Body of pancreas (tissue), 4 donors: Measurements from ENCODE around the gene CELSR1. TPM values are rescaled to one million over a fixed set of nuclear protein-coding genes. Genes with fewer than 3 reads are reported as not detected.

Experiments used
- ATAC-seq: fragments of 150-250 bp; one replicate; pipeline ENCODE4 v1.9.1; 2016
- DNase-seq, 4 donors: peaks; one replicate each; pipeline ENCODE4 v3.0.0-alpha.2; 2019
- H3K27ac ChIP-seq, 4 donors: fragments of 200-600 bp; sonication (generic); 1 replicate in 3 of 4; 2 replicates in 1 of 4; pipeline versions ENCODE4 v1.5.1 to v1.6.1; 2016 to 2019; ENCODE audit warnings: mild to moderate bottlenecking in 1 of 4, mixed read lengths in 1 of 4, moderate library complexity in 1 of 4
- H3K27me3 ChIP-seq, 2 donors: fragments of 200-600 bp; sonication (generic); one replicate each; pipeline ENCODE4 v1.6.0; 2016; ENCODE audit warnings: mild to moderate bottlenecking in 1 of 2
- H3K36me3 ChIP-seq, 2 donors: fragments of 200-600 bp; sonication (generic); replicated peaks in 1 of 2; 2 replicates each; pipeline ENCODE4 v1.5.1; 2016; ENCODE audit warnings: low read depth in 2 of 2; ENCODE audit not compliant: insufficient read depth in 1 of 2
- H3K4me1 ChIP-seq: fragments of 200-600 bp; sonication (generic); one replicate; pipeline ENCODE4 v1.6.0; 2016
- H3K4me3 ChIP-seq, 2 donors: fragments of 200-600 bp; sonication (generic); 1 replicate in 1 of 2; 2 replicates in 1 of 2; pipeline ENCODE4 v1.5.1; 2016 to 2019
- H3K9me3 ChIP-seq, 3 donors: fragments of 200-600 bp; sonication (generic); 1 replicate in 2 of 3; 2 replicates in 1 of 3; pipeline ENCODE4 v1.5.1; 2016
- POLR2A ChIP-seq, 3 donors: fragments of 450-650 bp; IDR thresholded peaks; one replicate each; pipeline ENCODE4 v1.6.1; 2016; ENCODE audit warnings: antibody characterized with exemption in 3 of 3, mild to moderate bottlenecking in 2 of 3
- WGBS, 2 donors: methylation state at CpG; one replicate each; pipeline ENCODE4 v1.1.5; 2017; 5-methylcytosine and 5-hydroxymethylcytosine counted together
- intact Hi-C: fragments of 100-400 bp; cut with DNase I; formaldehyde crosslinking; loops from one replicate; pipeline ENCODE4 v1.15.1; 2023
- total RNA-seq, 2 donors: library from RNA; depleted of rRNA; stranded (reverse); fragments of >200 nt; gene quantifications; one replicate each; pipeline ENCODE4 v1.1.0, GENCODE V29; 2016
- TF ChIP-seq, protein P1 (sequence below), 7 experiments: fragments of 450-650 bp in 4 of 7; fragments of 200-600 bp in 3 of 7; sonication (generic) in 3 of 7; IDR thresholded peaks; one replicate each; pipeline ENCODE4 v1.5.1; 2016 to 2019; ENCODE audit warnings: antibody characterized with exemption in 7 of 7

The CELSR1 gene
- total RNA-seq, 2 donors from 2014 or later, result 0.66 to 3.6 TPM

- Histone ChIP-seq H3K9me3 (no peaks in the 10 kb centered on the region), H3K4me3 (no peak overlapping the region), H3K4me1 (no peaks in the 10 kb centered on the region), H3K27me3 (no peaks in the 10 kb centered on the region), H3K27ac (no peak overlapping the region), H3K36me3 (no peaks in the 10 kb centered on the region)
- intact Hi-C loops, result no loop called here
- DNase-seq (no peak), ATAC-seq (no peak)
- no peak for TF ChIP-seq POLR2A (IDR thresholded peaks at IDR 0.05)
- TF ChIP-seq, protein P1, sequence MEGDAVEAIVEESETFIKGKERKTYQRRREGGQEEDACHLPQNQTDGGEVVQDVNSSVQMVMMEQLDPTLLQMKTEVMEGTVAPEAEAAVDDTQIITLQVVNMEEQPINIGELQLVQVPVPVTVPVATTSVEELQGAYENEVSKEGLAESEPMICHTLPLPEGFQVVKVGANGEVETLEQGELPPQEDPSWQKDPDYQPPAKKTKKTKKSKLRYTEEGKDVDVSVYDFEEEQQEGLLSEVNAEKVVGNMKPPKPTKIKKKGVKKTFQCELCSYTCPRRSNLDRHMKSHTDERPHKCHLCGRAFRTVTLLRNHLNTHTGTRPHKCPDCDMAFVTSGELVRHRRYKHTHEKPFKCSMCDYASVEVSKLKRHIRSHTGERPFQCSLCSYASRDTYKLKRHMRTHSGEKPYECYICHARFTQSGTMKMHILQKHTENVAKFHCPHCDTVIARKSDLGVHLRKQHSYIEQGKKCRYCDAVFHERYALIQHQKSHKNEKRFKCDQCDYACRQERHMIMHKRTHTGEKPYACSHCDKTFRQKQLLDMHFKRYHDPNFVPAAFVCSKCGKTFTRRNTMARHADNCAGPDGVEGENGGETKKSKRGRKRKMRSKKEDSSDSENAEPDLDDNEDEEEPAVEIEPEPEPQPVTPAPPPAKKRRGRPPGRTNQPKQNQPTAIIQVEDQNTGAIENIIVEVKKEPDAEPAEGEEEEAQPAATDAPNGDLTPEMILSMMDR (IDR thresholded peaks at IDR 0.05), result no peak
- WGBS, 2 donors, result 92% methylated on average over 63 to 65 of the region's 70 CpGs
These were observed 73.8 kb downstream of the CELSR1 start for GRCh38 chr22:46463435-46464227.

- no peak for ATAC-seq
- Histone ChIP-seq H3K9me3 (no peaks in the 10 kb centered on the region), H3K36me3 (no peaks in the 10 kb centered on the region), H3K4me1 (no peaks in the 10 kb centered on the region), H3K27ac (no peak overlapping the region), H3K27me3 (no peaks in the 10 kb centered on the region), H3K4me3 (no peak overlapping the region)
- no peak for DNase-seq
- TF ChIP-seq, protein P1 (IDR thresholded peaks at IDR 0.05), result no peak
- no peak for TF ChIP-seq POLR2A (IDR thresholded peaks at IDR 0.05)
- intact Hi-C loops, result no loop called here
- 82 to 91% methylated on average over 18 of the region's 18 CpGs for WGBS, 2 donors
These were observed 74.6 kb downstream of the CELSR1 start for GRCh38 chr22:46462726-46463371.

DNA sequence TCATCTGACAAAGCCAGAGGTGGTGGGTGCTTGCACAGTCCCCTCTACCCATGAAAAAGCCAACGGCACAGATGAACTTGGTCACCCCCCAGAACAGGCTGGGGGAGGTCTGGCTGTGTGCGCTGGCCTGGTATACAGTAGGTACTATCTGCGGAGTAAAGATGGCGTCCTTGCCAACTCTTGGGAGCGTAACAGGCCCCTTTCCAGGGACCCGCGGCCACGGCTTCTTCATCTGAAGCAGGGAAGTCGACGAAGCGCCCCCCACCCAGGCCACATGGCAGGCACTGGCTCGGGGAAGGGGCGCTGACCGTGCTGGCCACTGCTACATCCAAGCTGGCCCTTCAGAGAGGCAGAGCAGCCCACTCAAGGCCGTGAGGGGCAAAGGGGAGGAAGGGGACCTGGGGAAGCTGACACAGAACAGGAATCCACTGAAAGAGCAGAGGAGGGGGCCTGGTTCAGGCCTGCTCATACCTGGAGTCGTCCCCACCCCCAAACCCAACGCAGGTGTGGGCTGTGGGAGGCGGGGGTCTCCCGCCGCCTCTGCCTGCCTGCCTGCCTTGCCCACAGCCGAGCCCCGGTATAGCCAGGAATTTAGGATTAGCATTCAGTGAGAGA is 75.7 kb downstream of the CELSR1 start:
- intact Hi-C loops, result no loop called here
- Histone ChIP-seq H3K4me1 (no peaks in the 10 kb centered on the region), H3K4me3 (no peak overlapping the region), H3K27ac (no peak overlapping the region), H3K27me3 (no peaks in the 10 kb centered on the region), H3K9me3 (no peaks in the 10 kb centered on the region), H3K36me3 (no peaks in the 10 kb centered on the region)
- TF ChIP-seq, protein P1 (IDR thresholded peaks at IDR 0.05), result no peak
- no peak for TF ChIP-seq POLR2A (IDR thresholded peaks at IDR 0.05)
- ATAC-seq, result no peak
- DNase-seq, result no peak
- 88 to 90% methylated on average over 7 to 22 of the region's 22 CpGs for WGBS, 2 donors

GRCh38 chr22:46460857-46461256 is 76.6 kb downstream of the CELSR1 start:
- ATAC-seq (no peak), DNase-seq (no peak)
- intact Hi-C loops, result no loop called here
- TF ChIP-seq, protein P1 (IDR thresholded peaks at IDR 0.05), result no peak
- no peak for TF ChIP-seq POLR2A (IDR thresholded peaks at IDR 0.05)
- Histone ChIP-seq H3K27me3 (no peaks in the 10 kb centered on the region), H3K27ac (no peak overlapping the region), H3K4me3 (no peak overlapping the region), H3K4me1 (no peaks in the 10 kb centered on the region), H3K36me3 (no peaks in the 10 kb centered on the region), H3K9me3 (no peaks in the 10 kb centered on the region)
- 62 to 66% methylated on average over 12 of the region's 12 CpGs for WGBS, 2 donors
